ENCODE results near the gene PAN3.

The PAN3 gene

GRCh38 chr13:28314879-28315278 lies 176.5 kb downstream of the PAN3 start:
- DNase-seq, result no peak

DNA sequence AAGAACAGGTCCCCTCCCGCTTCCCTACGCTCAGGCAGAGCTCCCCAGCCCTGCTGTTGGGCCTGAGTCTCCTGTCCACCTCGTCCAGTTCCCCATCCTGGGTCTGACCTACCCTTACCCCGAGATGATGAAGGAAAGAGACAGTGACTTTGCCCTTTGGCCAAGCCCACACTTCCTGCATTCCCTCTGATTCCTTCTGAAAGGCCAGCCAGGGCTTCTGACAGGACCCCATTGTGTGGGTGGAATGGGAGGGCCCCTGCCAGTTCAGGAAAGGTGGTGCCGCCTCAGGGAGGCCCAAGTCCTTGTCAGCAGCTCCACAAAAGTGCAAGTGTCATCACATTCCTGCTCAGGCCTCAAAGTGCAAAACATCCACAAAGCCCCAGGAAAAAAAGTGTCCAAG lies 177.8 kb downstream of the PAN3 start:
- no peak for DNase-seq

- DNase-seq, result no peak
Observed at GRCh38 chr13:28316836-28317235, 178.5 kb downstream of the PAN3 start.

DNA sequence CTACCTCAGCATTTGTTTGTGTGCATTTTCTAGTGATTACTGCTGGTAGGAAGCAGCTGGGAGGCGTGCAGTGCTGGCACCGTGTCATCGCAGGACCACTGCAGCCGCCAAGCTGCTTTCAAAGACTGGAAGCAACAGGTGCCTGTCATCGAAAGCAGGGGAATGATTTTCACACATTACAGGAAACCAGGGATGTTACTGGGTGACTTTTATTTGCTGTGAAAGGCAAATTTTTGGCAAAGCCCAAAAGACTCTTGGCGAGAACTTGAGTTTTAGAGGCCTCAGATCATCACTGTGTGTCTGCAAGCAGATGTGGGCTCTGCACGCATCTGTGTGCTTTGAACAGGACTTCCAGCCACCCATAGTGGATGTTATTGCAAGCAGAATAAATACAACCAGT lies 180.2 kb downstream of the PAN3 start:
- no peak for DNase-seq

- DNase-seq, result no peak
Observed at GRCh38 chr13:28319528-28319927, 181.2 kb downstream of the PAN3 start.

DNA sequence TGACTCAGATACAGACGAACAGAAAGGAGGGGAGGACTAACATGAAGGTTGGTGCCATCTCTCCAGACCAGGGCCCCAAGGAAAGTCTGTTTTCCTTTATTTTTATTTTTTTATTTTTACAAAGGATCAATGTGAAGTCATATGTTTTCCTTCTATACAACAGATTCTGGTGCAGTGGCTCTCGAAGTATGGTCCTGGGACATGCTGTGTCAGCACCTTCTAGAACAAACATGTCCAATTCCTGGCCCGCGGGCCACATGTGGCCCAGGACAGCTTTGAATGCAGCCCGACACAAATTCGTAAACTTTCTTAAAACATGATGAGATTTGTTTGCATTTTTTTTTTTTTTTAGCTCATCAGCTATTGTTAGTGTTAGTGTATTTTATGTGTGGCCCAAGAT lies 181.9 kb downstream of the PAN3 start:
- DNase-seq, result no peak

- no peak for DNase-seq
Observed at GRCh38 chr13:28320884-28321574, 182.7 kb downstream of the PAN3 start.

DNA sequence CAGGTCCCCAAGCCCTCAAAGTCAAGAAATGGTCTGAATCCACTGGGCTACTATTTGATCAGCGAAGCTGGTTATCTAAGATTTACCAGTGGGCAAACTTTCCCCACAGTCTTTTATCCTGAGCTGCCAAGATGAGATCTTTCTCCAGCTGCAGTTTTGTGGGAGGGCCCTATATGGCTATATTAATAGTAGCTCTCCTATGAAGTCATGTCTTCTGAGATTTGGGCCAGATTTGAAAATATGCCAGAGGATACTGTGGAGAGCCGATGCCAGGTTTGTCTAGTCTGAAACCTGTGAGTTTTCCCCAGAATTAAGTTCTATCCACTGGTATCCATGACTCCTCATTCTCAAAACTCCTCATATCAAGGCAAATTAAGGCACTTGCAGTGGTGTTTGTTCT lies 183.4 kb downstream of the PAN3 start:
- no peak for DNase-seq

DNA sequence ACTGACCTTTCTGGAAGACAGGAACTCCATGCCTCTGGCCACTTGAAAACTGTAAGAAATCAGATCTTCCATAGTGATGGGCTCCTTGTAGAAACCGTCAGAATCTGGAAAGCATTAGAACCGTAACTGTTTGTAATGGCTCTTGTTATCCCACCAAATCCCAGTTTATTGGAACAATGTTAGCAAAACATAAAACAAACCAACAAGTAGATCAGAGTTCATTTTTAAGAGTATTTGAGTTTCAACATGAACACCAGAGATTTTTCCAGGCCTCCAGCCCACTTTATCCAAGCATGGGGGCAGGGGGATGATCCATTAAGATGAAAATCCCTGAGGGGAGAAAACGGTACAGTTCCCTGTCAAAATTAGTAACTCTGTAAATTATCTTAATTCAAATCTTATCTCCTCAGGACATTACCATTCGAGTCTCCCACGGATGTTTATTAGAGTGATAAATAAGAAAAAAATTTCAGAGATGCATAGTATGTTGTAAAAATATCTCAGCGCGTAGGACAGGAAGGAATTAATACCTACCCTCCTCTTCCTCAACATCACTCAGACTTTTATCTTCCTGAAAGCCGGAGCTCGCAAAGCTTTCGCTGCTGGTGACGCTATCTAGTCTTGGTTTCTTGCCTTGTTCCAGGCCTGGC lies 184.0 kb downstream of the PAN3 start:
- no peak for DNase-seq

DNA sequence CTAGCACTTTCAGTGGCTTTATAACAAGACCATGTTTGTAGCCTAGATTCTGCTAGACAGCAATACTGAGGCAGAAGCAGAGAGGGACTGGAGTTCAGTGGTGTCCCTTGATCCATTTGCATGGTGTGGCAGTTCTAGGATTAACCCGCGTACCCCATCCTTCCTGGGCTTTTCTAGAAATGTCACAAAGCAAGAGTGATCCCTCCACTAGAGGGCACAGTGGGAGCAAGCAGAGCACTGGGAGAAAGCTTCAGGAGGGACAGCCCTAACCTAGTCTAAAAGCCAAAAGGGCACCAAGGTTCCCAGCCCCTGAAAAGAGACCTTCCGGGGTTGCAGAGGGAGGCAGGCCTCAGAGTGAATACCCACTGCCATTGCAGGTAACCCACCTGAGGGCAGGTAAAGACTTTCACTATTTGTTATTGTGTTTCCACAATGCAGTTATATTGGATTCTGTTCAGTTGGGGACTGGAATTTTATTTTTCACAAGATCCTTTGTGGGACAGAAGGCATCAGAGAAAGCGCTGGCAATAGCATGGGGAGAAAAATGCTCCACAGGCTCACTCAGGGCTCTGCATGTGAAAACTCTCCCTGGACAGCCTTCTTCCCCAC lies 185.9 kb downstream of the PAN3 start:
- DNase-seq, result peak in 3 of 5 donors; percentile 9 to 46 (median 26)

- DNase-seq, result no peak
Observed at GRCh38 chr13:28325022-28325421, 186.7 kb downstream of the PAN3 start.

- DNase-seq, result no peak
Observed at GRCh38 chr13:28326056-28326455, 187.7 kb downstream of the PAN3 start.

GRCh38 chr13:28327373-28328270 lies 189.3 kb downstream of the PAN3 start:
- no peak for DNase-seq

DNA sequence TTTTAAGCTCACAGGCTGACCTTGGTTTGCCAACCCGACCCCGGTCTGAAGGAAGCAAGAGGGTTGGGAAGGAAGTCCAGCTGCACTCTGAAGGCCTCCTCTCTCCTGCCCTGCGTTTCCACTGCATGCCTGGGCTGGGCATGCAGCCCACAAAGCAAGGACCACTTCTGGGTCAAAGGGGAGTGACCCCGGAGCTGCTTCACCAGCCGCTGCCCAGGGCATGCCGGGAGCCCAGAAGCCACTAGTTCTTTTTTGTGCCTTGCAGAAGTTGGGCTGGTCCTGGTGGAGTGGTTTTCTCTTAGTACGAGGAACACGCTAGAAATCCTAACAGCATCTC lies 189.9 kb downstream of the PAN3 start:
- DNase-seq, result no peak

- no peak for DNase-seq
Observed at GRCh38 chr13:28329395-28330158, 191.2 kb downstream of the PAN3 start.

DNA sequence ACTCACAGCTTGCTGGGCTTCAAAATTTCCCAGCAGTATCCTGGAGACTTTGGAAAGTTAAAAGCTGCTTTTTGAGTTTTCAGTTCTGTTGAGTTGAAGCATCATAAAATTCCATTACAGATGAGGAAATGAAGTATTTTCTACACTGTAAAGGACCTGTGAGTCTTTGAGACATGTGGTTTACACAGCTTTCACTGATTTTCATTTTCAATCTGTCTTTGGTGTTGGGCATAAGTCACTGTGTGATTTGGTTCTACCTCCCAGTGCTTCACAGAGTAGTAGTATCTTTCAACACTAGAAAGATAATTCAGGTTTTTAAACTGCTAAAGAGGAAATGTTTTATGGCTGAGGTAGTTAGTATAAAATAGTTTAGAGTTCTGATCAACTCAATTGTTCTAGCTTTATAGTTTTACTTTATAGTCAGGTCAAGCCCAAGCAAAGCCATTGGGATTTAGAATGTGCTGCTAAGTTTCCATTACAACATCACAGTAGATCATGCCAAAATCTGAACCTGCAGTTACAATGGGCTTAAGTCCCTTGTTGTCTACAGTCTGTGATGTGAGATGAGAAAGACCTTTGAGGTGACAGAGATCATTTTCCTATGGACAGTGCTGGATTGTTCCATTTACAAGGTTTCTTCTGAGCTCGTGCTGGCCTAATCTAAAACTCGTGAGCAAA lies 195.0 kb downstream of the PAN3 start:
- no peak for DNase-seq

DNA sequence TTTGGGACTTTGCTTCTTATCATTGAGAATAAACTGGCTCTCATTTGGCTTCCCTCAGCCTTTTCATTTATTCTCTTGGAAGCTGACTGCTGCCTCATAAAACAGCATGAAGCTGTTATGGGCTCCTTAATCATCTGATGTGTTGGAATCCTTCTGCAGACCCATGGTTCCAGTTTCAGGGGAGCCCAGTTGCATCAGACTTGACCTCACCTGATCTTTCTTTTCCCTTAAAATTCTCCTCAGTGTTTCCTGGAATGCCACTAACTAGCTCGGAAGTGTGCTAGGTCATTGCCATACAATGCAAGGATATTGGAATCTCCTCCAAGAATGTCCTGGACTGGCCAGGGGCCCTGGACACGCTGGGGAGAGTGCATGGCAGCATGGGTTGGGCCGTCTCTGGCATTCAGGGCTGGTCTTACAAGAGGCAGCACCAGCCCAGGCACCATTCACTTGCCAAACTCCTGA lies 197.9 kb downstream of the PAN3 start:
- no peak for DNase-seq

DNA sequence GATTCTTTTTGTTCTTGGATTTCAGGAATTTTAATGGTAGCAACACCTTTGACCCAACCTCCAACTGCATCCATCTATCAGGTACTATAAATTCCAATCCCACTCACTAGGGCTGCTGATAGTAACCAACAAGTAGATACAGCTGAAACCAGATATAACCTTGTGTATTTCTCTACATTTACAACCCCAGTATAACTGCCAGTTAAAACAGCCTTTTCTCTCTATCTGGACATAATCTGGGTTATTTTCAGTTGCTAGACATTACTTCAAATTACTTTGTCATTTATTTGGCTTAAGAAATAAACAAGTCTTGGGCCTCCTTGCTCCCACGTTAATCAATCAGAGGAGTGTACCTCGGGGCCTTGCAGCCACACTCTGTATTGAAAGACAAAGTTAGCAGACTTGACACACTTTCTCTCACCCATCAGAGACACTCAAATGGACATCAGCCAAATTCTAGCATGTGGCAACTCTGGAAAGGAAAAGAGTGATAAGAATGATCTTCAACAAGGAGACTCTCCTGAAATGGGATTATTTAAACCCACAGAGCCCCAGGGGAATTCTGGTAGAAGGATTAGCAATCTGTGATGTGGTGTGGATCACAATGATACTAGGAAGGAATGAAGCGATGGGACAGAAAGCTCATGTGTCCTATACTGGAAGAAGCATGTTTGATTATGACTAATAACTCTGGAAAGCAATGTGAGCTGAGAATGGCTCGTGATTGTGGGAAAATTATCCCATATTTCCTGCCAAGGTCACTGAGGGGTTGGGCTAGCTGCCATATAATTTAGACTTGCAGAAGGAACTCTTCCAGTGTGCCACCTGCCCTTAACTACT lies 199.0 kb downstream of the PAN3 start:
- no peak for DNase-seq

DNA sequence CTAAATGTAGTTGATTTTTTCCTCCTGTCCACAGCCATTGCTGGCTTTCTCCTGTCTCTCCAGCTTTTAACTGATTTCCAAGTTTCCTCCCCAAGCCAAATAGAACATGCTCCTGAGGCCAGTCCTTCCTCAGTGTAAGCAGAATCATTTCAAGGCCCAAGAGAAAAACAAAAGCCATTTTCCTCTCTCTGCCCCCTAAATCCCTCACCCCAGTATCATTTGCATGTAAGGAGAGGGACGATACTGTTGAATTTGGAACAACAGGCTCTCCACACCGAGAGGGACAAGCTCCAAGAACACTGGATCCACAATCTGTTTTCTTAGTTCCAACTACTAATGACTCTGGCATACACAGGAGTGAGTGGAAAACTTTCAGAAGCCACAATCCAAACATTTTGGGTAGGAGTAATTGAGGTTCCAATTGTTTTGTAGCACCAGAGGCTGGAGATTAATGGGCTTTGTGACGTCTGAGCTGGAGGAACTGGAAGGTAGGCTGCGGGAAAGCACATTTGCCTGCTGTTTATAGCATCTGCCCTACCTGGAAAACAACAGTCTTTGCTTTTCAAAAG lies 199.7 kb downstream of the PAN3 start:
- DNase-seq, result no peak

- DNase-seq, result no peak
Observed at GRCh38 chr13:28338742-28339141, 200.4 kb downstream of the PAN3 start.

DNA sequence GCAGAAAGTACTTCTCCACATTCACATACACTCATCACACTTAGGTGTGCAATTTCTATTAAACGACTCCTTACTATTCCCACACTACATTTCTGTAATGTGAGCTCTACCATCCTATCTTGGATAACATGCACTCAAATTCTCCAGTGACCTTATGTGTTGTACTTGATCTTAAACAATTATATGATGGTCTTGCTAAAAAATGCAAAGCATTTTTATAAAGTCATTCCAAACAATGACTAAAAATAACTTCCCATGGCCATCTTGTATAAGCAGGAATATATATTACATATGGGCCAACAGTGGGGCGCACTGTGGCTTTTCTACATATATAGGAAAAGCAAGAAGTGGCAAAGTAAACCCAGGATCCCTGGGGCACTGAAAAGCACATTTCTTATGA lies 201.1 kb downstream of the PAN3 start:
- no peak for DNase-seq

Measured in T-helper 1 cell (primary cell).